ENCODE measurements around the gene SEC63.
A peak's percentile ranks its signal among the peaks of the same experiment; 100 is the strongest.
"Not testable (repeated sequence)": the region's sequence is repeated elsewhere in the genome, so short reads cannot be mapped to it uniquely, and the experiment has no call there.

SEC63 gene

DNA sequence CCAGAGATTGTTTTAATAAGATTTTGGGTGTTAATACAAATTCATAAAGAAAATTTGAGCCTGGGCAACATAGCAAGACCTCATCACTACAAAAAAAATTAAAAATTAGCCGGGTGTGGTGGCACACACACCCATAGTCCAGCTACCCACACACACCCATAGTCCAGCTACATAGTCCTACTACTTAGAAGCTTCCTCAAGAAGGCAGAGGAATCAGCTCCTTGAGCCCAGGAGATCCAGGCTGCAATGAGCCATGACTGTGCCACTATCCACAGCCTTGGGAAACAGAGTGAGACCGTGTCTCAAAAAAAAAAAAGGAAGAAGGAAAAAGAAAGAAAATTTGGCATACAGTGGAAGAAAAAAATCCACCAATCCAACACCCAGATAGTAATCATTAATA is 16.8 kb downstream of the SEC63 start:
- TF ChIP-seq, protein P1, sequence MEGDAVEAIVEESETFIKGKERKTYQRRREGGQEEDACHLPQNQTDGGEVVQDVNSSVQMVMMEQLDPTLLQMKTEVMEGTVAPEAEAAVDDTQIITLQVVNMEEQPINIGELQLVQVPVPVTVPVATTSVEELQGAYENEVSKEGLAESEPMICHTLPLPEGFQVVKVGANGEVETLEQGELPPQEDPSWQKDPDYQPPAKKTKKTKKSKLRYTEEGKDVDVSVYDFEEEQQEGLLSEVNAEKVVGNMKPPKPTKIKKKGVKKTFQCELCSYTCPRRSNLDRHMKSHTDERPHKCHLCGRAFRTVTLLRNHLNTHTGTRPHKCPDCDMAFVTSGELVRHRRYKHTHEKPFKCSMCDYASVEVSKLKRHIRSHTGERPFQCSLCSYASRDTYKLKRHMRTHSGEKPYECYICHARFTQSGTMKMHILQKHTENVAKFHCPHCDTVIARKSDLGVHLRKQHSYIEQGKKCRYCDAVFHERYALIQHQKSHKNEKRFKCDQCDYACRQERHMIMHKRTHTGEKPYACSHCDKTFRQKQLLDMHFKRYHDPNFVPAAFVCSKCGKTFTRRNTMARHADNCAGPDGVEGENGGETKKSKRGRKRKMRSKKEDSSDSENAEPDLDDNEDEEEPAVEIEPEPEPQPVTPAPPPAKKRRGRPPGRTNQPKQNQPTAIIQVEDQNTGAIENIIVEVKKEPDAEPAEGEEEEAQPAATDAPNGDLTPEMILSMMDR (conservative IDR thresholded peaks at IDR 0.05; ENCODE audit: low read length), result no peak
- DNase-seq (ENCODE audit: low read depth), result no peak
- no peak overlapping the region for H3K4me3 ChIP-seq (ENCODE audit: low read length)

DNA sequence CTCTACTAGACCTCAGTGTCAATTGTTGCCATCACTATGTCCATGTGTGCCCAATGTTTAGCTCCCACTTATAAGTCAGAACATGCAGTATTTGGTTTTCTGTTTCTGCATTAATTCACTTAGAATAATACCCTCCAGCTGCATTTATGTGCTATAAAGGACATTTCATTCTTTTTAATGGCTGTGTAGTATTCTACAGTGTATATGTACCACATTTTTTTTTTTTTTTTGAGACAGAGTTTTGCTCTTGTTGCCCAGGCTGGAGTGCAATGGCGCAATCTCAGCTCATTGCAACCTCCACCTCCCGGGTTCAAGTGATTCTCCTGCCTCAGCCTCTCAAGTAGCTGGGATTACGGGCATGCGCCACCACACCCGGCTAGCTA is 21.1 kb downstream of the SEC63 start:
- DNase-seq (ENCODE audit: low read depth); H3K4me3 ChIP-seq (ENCODE audit: low read length): not testable (repeated sequence)

GRCh38 chr6:107936162-107936909 is 21.7 kb downstream of the SEC63 start:
- TF ChIP-seq, protein P1 (conservative IDR thresholded peaks at IDR 0.05; ENCODE audit: low read length), result no peak
- DNase-seq (ENCODE audit: low read depth), result no peak
- no peak overlapping the region for H3K4me3 ChIP-seq (ENCODE audit: low read length)

DNA sequence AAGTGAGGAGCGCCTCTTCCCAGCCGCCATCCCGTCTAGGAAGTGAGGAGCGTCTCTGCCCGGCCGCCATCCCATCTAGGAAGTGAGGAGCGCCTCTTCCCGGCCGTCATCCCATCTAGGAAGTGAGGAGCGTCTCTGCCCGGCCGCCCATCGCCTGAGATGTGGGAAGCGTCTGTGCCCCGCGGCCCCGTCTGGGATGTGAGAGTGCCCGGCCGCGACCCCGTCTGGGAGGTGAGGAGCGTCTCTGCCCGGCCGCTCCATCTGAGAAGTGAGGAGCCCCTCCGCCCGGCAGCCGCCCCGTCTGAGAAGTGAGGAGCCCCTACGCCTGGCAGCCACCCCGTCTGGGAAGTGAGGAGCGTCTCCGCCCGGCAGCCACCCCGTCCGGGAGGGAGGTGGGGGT is 23.8 kb downstream of the SEC63 start:
- not testable (repeated sequence) for H3K4me3 ChIP-seq (ENCODE audit: low read length); DNase-seq (ENCODE audit: low read depth)

- no peak overlapping the region for H3K4me3 ChIP-seq (ENCODE audit: low read length)
- DNase-seq (ENCODE audit: low read depth), result no peak
- TF ChIP-seq, protein P1 (conservative IDR thresholded peaks at IDR 0.05; ENCODE audit: low read length), result no peak
Observed at GRCh38 chr6:107932580-107932979, 25.4 kb downstream of the SEC63 start.

- DNase-seq (ENCODE audit: low read depth), result no peak
- TF ChIP-seq, protein P1 (conservative IDR thresholded peaks at IDR 0.05; ENCODE audit: low read length), result no peak
- no peak overlapping the region for H3K4me3 ChIP-seq (ENCODE audit: low read length)
Observed at GRCh38 chr6:107931894-107932293, 26.1 kb downstream of the SEC63 start.

- H3K4me3 ChIP-seq (ENCODE audit: low read length), result no peak overlapping the region
- TF ChIP-seq, protein P1 (conservative IDR thresholded peaks at IDR 0.05; ENCODE audit: low read length), result no peak
- no peak for DNase-seq (ENCODE audit: low read depth)
Observed at GRCh38 chr6:107928984-107929383, 29.0 kb downstream of the SEC63 start.

- not testable (repeated sequence) for H3K4me3 ChIP-seq (ENCODE audit: low read length)
- peak; percentile 22 for DNase-seq (ENCODE audit: low read depth)
Observed at GRCh38 chr6:107926697-107927544, 31.1 kb downstream of the SEC63 start.
